SU-DHL-6 (cell line): ENCODE results near the gene PPFIA2.

Experiments used
- H2AFZ ChIP-seq: fragments of 200-600 bp; sonication (generic); 2 replicates; pipeline ENCODE4 v1.6.1; 2014; ENCODE audit warnings: low read depth, mild to moderate bottlenecking, moderate library complexity, mixed read lengths, antibody characterized with exemption, low read length; ENCODE audit not compliant: severe bottlenecking
- H3F3A ChIP-seq: fragments of 200-600 bp; shearing (Covaris generic); 2 replicates; pipeline ENCODE4 v1.6.0; 2016; ENCODE audit warnings: antibody characterized with exemption, mild to moderate bottlenecking; ENCODE audit not compliant: insufficient read depth
- H3K27ac ChIP-seq: fragments of 200-600 bp; sonication (generic); 2 replicates; pipeline ENCODE4 v1.5.1; 2016; ENCODE audit warnings: low read depth, mild to moderate bottlenecking, low read length, moderate library complexity, mixed read lengths
- H3K27me3 ChIP-seq: fragments of 200-600 bp; sonication (generic), shearing (Covaris generic); 2 replicates; pipeline ENCODE4 v1.6.0; 2014; ENCODE audit warnings: mild to moderate bottlenecking, low read length
- H3K36me3 ChIP-seq: fragments of 200-600 bp; sonication (generic); 2 replicates; pipeline ENCODE4 v1.6.1; 2014; ENCODE audit warnings: mild to moderate bottlenecking, low read length, mixed read lengths
- H3K4me2 ChIP-seq: fragments of 300-600, 200-600 bp; shearing (Covaris generic), sonication (generic); 2 replicates; pipeline ENCODE4 v1.6.0; 2014; ENCODE audit warnings: low read length, low read depth, mild to moderate bottlenecking; ENCODE audit not compliant: poor library complexity, severe bottlenecking
- H3K4me3 ChIP-seq: fragments of 200-600 bp; sonication (generic); 2 replicates; pipeline ENCODE4 v1.5.1; 2014; ENCODE audit warnings: antibody characterized with exemption, low read length, mild to moderate bottlenecking, mixed read lengths; ENCODE audit not compliant: insufficient read depth, poor library complexity, severe bottlenecking
- H3K79me2 ChIP-seq: fragments of 200-600 bp; sonication (generic); 2 replicates; pipeline ENCODE4 v1.6.1; 2014; ENCODE audit warnings: mild to moderate bottlenecking, low read length, moderate library complexity; ENCODE audit not compliant: insufficient read depth
- H3K9ac ChIP-seq: fragments of 200-600 bp; sonication (generic); 2 replicates; pipeline ENCODE4 v1.7.0; 2014; ENCODE audit warnings: mild to moderate bottlenecking, low read length
- H3K9me2 ChIP-seq: fragments of 200-600 bp; sonication (generic); replicated peaks from 2 replicates; pipeline ENCODE4 v1.6.1; 2014; ENCODE audit warnings: low read length; ENCODE audit not compliant: insufficient read depth
- H3K9me3 ChIP-seq: fragments of 200-600 bp; sonication (generic); 2 replicates; pipeline ENCODE4 v1.6.1; 2014; ENCODE audit warnings: low read length, mixed read lengths; ENCODE audit not compliant: insufficient read depth
- H4K20me1 ChIP-seq: fragments of 200-600 bp; sonication (generic); 2 replicates; pipeline ENCODE4 v1.6.1; 2014; ENCODE audit warnings: low read depth, mild to moderate bottlenecking, antibody characterized with exemption, low read length, moderate library complexity, mixed read lengths
- CTCF ChIP-seq: fragments of 200-600 bp; sonication (generic); IDR thresholded peaks from one replicate; pipeline ENCODE4 v1.5.1; 2017; ENCODE audit warnings: antibody characterized with exemption, mild to moderate bottlenecking, low read length, moderate library complexity; ENCODE audit not compliant: insufficient read depth, poor library complexity, severe bottlenecking
- EZH2phosphoT487 ChIP-seq: fragments of 200-600 bp; sonication (generic), shearing (Covaris generic); conservative IDR thresholded peaks from 2 replicates; pipeline ENCODE4 v1.6.1; 2018; ENCODE audit warnings: mild to moderate bottlenecking, antibody characterized with exemption, low read length, moderate library complexity, mixed read lengths

The PPFIA2 gene

GRCh38 chr12:81332054-81332453 is 427.1 kb downstream of the PPFIA2 start:
- TF ChIP-seq EZH2phosphoT487 (no peak), CTCF (no peak)

GRCh38 chr12:81330480-81330879 is 428.7 kb downstream of the PPFIA2 start:
- no peak overlapping the region for H3K9ac ChIP-seq
- H3K79me2 ChIP-seq = no peaks in the 10 kb centered on the region
- no peaks in the 10 kb centered on the region for H3K27me3 ChIP-seq
- TF ChIP-seq CTCF = no peak
- no peak for TF ChIP-seq EZH2phosphoT487
- no peaks in the 10 kb centered on the region for H3F3A ChIP-seq
- H4K20me1 ChIP-seq = no peaks in the 10 kb centered on the region
- H3K4me2 ChIP-seq = no peak overlapping the region
- H2AFZ ChIP-seq = no peak overlapping the region
- H3K4me3 ChIP-seq = no peak overlapping the region
- H3K27ac ChIP-seq = no peak overlapping the region
- no peaks in the 10 kb centered on the region for H3K9me3 ChIP-seq
- H3K36me3 ChIP-seq = no peaks in the 10 kb centered on the region
- H3K9me2 ChIP-seq = no peaks in the 10 kb centered on the region

More at GRCh38 chr12:81332054-81332453, 427.1 kb downstream of the PPFIA2 start:
- Histone ChIP-seq H3K27ac (no peak overlapping the region), H3K9ac (no peak overlapping the region), H3K4me2 (no peak overlapping the region), H3K27me3 (no peaks in the 10 kb centered on the region), H3K36me3 (no peaks in the 10 kb centered on the region), H3K79me2 (no peaks in the 10 kb centered on the region), H3K9me2 (no peaks in the 10 kb centered on the region), H4K20me1 (no peaks in the 10 kb centered on the region), H3F3A (no peaks in the 10 kb centered on the region), H2AFZ (no peak overlapping the region), H3K9me3 (no peaks in the 10 kb centered on the region), H3K4me3 (no peak overlapping the region)

GRCh38 chr12:81329085-81329484 is 430.1 kb downstream of the PPFIA2 start:
- no peaks in the 10 kb centered on the region for H3K79me2 ChIP-seq
- H3K4me3 ChIP-seq = no peak overlapping the region
- TF ChIP-seq EZH2phosphoT487 (no peak), CTCF (peak; percentile 16)
- H2AFZ ChIP-seq = no peak overlapping the region
- H3K4me2 ChIP-seq = no peak overlapping the region
- no peaks in the 10 kb centered on the region for H4K20me1 ChIP-seq
- no peaks in the 10 kb centered on the region for H3K27me3 ChIP-seq
- H3K9me2 ChIP-seq = no peaks in the 10 kb centered on the region
- no peak overlapping the region for H3K9ac ChIP-seq
- no peaks in the 10 kb centered on the region for H3K9me3 ChIP-seq
- no peaks in the 10 kb centered on the region for H3K36me3 ChIP-seq
- H3F3A ChIP-seq = no peaks in the 10 kb centered on the region
- no peak overlapping the region for H3K27ac ChIP-seq

- no peaks in the 10 kb centered on the region for H3K36me3 ChIP-seq
- no peaks in the 10 kb centered on the region for H3K79me2 ChIP-seq
- no peaks in the 10 kb centered on the region for H3F3A ChIP-seq
- no peak for TF ChIP-seq CTCF
- no peak for TF ChIP-seq EZH2phosphoT487
- H4K20me1 ChIP-seq = no peaks in the 10 kb centered on the region
- no peaks in the 10 kb centered on the region for H3K9me2 ChIP-seq
- no peak overlapping the region for H3K9ac ChIP-seq
- no peak overlapping the region for H3K27ac ChIP-seq
- H2AFZ ChIP-seq = no peak overlapping the region
- H3K27me3 ChIP-seq = no peaks in the 10 kb centered on the region
- H3K4me2 ChIP-seq = no peak overlapping the region
- no peaks in the 10 kb centered on the region for H3K9me3 ChIP-seq
- no peak overlapping the region for H3K4me3 ChIP-seq
These were observed 431.7 kb downstream of the PPFIA2 start for GRCh38 chr12:81327425-81327824.
